Astrocyte (in vitro differentiated cells and primary cell): Measurements from ENCODE around the gene ZNF718.

Experiments used
- EZH2 ChIP-seq: IDR thresholded peaks from 2 replicates; pipeline ENCODE4 v1.6.1; 2012; ENCODE audit warnings: mild to moderate bottlenecking, low read length, inconsistent platforms; ENCODE audit not compliant: insufficient read depth
- TF ChIP-seq, protein P1 (sequence below): IDR thresholded peaks from 2 replicates; pipeline ENCODE4 v1.5.1; 2011; ENCODE audit warnings: low read depth, mild to moderate bottlenecking, inconsistent platforms, low read length, moderate library complexity; ENCODE audit not compliant: insufficient read depth

DNA sequence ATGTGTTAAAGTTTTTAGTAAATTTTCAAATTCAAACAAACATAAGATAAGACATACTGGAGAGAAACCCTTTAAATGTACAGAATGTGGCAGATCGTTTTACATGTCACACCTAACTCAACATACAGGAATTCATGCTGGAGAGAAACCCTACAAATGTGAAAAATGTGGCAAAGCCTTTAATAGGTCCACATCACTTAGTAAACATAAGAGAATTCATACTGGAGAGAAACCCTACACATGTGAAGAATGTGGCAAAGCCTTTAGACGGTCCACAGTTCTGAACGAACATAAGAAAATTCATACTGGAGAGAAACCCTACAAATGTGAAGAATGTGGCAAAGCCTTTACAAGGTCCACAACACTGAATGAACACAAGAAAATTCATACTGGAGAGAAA lies 38.4 kb upstream of the ZNF718 start:
- TF ChIP-seq, protein P1, sequence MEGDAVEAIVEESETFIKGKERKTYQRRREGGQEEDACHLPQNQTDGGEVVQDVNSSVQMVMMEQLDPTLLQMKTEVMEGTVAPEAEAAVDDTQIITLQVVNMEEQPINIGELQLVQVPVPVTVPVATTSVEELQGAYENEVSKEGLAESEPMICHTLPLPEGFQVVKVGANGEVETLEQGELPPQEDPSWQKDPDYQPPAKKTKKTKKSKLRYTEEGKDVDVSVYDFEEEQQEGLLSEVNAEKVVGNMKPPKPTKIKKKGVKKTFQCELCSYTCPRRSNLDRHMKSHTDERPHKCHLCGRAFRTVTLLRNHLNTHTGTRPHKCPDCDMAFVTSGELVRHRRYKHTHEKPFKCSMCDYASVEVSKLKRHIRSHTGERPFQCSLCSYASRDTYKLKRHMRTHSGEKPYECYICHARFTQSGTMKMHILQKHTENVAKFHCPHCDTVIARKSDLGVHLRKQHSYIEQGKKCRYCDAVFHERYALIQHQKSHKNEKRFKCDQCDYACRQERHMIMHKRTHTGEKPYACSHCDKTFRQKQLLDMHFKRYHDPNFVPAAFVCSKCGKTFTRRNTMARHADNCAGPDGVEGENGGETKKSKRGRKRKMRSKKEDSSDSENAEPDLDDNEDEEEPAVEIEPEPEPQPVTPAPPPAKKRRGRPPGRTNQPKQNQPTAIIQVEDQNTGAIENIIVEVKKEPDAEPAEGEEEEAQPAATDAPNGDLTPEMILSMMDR = no peak
- TF ChIP-seq EZH2 = no peak
